HCEC 1CT (cell line): Measurements from ENCODE around the gene GNA12.
"Not testable (repeated sequence)": the region's sequence is repeated elsewhere in the genome, so short reads cannot be mapped to it uniquely, and the experiment has no call there.

ENCODE experiments used
- DNase-seq: peaks from one replicate; pipeline ENCODE4 v3.0.0-alpha.2; 2017

GNA12 gene

DNA sequence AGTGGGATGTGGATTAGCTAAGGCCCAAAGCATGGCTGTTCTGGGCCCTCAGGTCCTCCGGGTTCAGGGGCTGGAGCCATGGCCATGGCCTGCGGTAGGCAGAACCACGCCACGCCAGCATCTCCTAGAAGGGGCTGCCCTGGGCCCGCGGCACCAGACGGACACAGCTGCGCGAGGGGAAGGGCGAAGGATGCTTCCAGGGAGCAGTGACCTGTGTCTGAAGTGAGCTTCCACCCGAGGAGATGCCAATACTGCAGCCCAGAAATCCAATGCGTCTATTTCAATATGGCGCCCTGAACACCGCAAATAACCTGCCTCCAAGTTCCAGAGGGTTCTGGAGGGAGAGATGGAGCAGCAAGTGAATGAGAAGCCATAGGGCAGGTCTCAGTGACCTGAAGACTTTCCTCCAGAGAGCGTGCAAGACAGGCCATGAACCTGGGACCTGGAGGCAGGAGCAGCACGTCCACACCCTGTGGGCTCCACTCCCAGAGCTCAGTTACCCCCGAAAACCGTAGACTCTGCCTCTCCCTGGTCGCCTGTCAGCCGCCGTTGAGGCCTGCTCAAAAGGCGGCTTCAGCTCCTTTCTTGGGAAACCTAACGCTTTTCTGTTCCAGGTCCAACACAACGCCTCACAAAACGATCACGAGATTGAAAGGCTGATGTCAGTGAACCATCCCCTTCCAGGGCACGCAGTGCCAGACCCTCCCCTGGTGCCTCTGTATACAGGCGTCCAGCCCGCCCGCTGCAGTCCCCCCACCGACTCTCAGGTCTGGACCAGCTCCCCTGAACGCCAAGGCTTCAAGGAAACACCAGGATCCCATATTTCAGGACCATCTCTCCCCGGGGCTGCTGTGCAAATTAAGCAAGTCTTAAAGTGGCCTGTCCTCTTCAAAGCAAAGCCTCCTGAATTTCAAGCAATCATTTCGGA, 118.7 kb downstream of the GNA12 start:
- DNase-seq: no peak

DNA sequence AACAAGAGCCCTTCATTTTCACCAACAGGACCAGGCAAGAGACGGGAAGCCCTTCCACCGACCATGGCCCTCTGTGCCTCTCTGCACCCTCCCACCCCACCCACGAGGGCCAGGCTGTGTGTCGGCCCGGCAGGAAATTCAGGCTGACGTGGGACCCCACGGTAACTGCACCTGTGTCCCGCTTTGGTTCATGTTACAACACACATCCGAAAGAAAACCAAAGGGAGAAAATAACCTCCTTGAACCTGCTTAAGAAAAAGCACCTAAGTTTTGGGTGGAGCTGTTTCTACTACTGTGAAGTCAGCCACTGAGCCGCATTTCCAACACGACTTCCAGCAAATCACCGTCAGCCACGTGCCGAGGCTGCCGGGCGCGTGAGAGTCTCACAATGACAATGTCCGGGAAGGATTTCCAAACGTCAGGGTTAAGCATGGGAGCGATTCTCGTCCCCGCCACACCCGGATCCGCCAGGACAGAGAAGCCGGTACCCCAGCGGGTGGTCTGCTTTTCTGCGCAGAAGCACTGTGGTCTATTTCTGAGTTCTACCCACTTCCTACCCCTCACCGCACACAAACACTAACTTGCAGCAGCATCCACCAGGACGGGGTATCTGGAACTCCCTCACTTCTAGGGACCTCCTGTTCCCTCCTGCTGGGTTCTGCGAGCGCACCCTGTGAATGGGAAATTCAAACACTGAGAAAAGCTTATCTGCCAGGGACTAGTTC, 119.5 kb downstream of the GNA12 start:
- DNase-seq: no peak

DNA sequence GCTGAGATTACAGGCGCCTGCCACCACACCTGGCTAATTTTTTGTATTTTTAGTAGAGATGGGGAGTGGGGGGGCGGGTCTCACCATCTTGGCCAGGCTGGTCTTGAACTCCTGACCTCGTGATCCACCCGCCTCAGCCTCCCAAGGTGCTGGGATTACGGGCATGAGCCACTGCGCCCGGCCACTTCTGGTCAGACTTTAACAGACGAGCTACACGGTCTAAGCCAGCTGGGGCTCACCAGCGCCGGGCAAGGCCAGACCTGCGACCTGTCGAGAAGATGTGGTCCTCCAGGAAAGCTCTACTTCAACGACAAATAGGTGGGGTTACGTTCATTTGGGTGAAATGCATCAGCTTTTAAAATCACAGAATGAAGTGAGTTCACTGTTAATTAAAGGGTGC, 120.1 kb downstream of the GNA12 start:
- not testable (repeated sequence) for DNase-seq

DNA sequence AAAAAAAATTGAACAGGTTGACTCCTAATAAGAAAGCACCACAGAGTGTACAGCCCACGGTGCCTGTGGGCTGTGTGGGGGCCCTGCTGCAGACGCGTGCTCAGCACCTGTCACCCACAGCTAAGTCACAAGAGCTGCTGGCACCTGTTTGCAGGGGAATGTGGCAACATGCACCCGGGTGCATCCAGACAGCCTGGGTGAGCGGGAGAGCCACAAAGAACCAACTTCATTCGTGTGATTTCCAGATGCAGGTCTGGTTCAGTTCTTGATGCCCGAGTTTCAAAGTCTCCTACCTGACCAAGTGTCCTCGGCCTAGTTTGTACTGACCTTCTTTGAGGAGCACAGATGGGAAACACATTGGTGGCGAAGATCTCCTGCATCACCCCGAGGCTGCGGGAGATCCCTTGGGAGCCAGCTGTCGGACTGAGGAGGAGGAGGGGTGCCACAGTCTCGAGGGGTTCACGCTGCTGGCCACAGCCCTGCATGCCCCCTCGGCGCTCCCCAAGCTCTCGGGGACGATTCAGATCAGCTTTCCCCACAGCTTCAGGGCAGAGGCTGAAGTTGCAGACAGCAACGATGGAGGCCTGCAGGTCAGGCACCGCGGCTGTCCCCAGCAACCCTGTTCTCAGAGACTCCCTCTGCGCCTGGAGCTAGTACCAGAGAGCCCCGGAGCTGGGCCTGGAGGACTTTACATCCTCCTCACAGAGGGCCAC, 120.8 kb downstream of the GNA12 start:
- no peak for DNase-seq

DNA sequence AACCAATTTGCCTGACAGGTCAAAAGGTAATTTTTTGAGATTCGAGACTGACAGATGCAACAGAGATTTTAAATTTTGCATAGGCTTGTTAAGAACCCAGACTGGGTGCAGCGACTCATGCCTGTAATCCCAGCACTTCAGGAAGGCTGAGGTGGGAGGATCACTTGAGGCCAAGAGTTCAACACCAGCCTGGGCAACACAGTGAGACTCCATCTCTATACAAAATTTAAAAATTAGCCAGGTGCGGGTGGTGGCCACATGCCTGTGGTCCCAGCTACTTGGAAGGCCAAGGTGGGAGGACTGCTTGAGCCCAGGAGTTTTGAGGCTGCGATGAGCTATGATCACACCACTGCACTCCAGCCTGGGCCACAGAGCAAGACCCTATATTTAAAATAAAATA, 121.5 kb downstream of the GNA12 start:
- DNase-seq: no peak

DNA sequence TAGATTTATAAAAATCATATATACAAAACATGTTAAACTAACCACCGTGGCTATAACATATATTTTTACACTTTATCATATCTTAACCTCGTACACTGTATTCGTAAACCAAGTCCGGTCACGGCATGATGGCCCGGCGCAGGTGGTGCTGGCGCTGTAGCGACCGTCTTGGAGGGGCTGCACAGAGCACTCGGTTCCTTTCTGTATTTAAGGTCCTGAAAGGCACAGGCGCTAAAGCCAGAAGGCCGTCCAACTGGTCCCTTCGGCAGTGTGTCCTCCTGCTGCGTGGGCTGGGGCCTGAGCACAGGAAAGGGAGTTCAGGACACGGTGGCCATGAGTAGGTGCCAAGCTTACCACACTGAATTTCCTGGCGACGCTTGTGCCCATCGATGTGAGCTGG, 122.3 kb downstream of the GNA12 start:
- no peak for DNase-seq

DNA sequence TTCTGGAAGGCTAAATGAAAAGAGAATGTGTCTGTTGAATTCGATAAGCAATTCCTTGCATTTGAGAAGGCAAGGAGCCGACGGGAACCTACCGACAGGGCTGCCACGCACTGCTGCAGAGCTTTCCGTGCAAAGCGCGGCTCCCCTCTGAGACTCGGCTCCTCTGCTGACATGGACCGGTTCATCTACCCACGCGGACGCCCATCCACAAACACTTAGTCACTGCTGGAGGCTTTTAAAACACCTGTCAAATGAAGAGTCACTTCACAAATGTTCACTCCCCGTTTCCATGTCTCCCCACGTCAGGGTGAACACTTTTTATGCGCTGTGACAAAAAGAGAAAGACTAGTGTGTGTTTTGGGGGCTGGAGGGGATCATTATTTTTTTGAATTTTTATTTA, 124.1 kb downstream of the GNA12 start:
- DNase-seq: no peak

DNA sequence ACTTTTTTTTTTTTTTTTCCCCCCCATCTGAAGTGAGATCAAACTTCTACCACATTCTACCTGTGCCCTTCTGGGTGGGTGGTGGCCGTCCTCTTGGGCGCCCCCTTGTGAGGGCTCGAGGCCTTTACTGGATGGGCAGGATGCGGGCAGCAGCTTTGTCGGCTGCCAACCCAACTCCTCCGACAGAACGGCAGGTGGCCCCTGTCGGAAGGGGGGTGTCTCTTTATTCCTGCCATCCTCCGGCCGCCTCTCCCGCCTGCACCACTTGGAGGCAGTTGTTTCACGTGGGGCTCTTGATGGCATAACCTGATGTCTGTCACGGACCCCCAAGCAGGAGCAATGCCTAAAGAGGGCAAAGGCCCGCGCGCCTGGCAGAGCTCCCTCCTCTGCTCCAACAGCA, 125.1 kb downstream of the GNA12 start:
- DNase-seq: no peak

DNA sequence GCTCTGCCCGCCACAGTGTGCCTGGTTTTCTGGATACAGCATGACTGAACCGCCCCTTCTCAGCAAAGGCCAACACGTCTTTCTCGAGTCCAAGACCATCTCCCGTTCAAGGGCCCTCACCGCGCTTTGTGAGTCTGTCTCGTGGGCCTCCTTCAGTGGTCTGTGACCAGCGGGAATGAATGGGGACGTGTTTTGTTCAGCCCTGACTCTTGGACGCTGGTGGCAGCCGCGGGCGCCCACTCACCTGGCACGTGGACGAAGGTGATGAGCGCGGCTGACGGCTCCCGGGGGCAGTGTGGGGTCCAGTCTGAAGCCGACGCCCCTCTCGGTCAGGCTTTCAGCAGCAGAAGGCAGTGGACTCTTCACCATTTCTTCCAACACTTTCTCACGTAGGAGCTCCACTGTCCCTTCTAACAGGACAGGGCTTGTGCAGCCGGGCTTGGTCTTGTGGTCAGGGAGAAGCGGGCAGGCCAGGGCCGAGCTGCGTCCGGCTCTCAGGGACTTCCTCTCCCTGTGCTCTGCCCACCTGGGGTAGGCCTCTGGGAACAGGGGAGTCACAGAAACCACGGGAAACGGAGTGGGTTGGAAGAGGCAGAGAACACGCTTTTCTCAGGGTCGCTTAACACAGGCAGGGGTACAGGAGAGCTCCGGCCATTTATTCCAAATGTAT, 125.7 kb downstream of the GNA12 start:
- DNase-seq: no peak

DNA sequence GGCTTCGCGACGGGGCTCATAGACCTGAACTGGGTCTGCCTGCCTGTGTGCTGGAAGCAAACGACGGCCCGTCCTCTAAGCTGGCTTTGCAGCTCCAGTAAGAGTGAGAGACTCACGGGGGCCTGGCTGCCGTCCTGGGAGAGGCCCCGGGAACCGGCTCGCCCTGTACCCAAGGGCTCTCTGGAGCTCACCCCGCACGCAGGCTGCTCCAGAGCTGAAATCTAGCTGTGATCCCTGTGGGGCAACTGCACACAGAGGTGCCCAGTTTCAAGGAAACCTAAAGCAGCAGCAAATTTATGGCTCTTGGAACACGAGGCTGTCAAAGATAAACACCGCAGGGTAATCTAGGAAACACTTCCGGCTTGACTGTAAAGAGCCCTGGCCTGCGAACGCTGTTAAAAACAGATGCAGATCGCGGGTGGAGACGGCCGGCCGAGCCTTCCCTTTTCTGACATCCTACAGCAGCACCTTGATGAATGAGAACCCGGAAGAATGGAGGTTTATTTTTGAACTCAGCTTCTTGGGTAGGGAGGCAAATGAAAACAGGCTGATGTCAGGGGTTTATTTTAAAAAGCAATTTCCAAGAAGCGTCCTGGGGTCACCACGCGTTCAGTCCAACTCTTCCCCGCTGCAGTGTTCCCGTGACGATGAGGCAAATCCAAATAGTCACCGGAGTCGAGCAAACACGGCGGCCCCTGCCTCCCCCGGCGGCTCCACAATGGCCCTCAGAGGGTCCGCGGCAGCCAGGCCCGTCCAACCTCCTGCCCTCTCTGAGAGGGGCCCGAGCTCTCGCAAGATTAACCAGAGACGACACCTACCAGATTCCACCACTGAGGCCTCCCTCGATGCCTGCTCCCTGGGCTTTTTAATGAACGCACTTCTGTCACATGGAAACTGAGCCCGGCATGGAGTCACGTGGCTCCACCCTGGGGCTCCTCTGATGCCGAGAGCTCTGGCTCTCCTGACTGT, 126.5 kb downstream of the GNA12 start:
- no peak for DNase-seq

DNA sequence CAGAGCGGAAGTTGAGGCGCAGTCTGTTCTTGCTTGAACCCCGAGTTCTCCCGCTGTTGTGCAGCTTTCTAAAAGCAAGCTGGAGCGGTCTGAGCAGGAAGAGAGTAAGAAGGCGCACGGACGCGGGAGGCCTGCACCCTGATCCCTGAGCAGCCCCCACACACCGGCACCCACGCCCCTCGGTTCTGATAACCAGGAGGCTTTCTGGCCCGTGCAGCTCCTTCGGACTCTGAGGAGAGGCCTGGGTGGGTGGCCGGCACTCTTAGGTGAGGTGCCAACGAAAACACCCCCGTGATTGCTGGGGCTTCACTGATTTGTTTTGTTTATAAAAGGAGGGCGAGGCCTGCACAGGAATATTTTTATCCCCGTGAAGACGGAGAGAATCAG, 127.2 kb downstream of the GNA12 start:
- DNase-seq: no peak

DNA sequence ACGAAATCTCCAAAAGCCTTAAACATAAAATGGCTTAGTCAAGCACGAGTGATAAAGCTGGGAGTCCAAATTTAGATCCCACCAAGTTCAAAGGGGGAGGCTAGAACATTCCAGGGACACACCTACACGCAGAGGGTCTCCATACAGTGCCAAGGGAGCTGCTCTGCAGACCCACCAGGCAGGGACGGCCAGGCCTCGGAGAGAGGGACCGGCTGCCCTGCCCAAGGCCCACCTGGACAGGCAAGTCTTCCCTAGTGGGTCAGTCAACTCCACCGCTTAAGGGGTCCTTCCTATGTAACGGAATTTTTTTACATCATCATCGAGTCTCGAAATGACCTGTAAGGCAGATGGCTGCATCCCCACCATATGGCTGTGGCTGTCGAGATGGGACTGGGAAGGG, 127.6 kb downstream of the GNA12 start:
- DNase-seq: no peak

DNA sequence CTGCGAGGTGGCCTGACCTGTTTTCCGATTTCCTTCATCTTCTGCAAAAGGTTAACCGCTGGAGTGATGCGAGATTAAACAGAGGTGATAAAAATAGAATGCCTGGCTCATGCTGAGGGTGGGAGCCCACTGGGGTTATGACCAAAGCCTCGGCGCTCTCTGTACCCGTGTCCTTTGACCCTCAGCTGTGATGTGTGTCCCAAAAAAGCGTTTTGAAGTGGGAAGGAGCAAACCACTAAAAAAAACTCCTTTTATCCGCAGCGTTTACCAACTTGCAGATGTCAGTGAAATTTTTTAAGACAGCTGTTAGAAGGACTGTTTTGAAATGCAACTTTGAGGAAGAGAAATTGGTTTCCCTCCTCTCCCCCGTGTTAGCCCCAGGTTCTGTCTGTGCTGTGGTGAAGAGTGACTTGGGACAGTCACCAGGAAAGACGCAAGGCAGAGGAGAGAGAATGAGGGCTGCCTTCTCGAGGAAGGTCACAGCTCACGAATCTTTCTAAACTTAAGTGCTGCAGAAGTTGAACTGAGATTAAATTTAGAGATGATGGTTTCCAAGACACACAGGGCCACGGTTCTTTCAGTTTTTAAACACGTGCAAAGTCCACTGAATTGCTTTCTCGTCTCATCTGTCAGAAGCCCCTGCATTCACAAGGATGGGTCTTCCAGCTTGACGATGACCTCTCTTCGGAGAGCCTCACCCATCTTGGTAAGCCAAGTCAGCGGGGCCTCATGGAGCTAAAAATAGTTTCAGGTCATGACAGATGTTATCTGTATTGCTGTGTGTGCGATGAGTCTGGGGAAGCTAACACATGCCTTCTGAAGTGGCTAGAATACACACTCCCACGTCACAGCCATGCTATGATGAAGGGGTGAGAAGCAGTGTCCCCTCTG, 128.5 kb downstream of the GNA12 start:
- DNase-seq: no peak

DNA sequence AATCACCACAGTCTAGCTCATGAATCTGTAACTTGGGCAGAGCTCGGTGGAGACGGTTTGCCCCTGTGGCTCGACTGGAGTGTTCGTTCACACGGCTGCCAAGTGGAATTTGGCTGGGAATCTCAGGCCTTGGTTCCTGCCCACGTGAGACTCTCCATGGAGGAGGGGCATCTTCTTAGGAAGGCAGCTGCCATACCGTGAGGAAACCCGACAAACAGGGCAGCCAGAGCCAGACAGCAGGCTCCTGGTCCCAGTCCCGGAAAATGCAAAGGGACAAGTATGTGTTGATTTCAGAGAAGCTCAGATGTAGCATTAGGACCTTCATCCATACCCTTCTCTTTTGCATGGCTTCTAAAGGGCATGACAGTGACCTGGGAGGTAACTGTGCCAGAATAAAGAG, 129.5 kb downstream of the GNA12 start:
- DNase-seq: no peak

DNA sequence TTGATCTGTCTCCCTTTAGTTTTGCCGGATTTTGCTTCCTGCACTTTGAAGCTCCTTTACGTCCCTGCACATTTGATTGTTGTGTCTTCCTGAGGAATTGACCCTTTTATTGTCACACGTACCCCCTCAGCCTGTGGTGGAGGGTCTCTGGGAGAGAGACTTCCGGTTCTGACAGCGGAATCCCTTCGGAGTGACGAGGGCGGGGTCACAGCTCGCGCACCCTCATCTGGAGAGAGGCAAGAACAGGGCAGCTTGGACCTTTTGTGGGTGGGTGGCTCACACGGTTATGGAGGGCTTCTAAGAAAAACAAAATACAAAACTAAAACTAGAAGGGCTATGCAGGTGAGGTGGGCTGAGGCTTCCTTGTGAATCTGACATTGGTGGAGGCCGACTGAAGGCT, 130.1 kb downstream of the GNA12 start:
- DNase-seq: no peak

DNA sequence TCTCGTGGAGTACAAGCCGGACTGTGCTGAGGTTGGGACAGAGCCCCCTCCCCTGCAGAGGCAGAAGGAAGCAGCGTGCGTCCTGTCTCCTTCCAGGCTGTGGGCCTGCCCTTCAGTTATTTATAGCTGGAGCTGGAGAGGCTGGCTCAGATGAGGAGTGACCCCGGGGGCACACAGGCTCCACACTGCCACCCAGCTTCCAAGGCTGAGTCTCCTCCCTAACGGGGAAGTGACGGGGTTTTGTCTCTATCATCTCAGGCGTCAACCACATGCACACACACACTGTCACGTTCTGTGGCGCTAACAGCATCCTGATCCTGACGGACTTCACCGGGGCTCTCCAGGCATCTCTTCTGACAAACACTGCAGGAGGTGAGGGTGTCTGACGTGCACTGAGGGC, 130.7 kb downstream of the GNA12 start:
- no peak for DNase-seq

DNA sequence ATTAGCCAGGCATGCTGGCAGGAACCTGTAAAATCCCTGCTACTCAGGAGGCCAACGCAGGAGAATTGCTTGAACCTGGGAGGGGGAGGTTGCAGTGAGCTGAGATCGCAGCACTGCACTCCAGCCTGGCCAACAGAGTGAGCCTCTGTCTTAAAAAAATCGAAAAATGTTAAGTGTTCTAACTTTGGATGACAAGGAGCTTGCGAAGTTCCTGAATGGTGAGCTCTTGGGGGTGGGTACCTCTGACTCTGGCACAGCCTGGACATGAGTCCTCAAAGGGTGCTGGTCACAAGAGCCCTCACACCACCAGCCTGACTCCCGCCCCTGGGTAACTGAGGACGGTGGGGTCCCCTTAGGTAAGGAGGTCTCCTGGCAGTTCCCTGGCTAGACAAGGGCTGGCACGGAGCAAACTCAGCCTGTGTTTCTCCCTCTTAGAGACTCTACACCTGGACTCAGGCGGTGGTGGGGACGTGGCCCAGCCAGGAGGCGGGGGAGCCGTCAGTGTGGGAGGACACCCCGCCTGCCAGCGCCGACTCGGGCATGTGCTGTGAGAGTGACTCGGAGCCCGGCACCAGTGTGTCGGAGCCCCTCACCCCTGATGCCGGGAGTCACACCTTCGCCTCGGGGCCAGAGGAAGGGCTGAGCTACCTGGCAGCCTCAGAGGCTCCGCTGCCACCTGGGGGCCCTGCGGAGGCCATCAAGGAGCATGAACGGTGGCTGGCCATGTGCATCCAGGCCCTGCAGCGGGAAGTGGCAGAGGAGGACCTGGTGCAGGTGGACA, 132.0 kb downstream of the GNA12 start:
- DNase-seq: no peak

DNA sequence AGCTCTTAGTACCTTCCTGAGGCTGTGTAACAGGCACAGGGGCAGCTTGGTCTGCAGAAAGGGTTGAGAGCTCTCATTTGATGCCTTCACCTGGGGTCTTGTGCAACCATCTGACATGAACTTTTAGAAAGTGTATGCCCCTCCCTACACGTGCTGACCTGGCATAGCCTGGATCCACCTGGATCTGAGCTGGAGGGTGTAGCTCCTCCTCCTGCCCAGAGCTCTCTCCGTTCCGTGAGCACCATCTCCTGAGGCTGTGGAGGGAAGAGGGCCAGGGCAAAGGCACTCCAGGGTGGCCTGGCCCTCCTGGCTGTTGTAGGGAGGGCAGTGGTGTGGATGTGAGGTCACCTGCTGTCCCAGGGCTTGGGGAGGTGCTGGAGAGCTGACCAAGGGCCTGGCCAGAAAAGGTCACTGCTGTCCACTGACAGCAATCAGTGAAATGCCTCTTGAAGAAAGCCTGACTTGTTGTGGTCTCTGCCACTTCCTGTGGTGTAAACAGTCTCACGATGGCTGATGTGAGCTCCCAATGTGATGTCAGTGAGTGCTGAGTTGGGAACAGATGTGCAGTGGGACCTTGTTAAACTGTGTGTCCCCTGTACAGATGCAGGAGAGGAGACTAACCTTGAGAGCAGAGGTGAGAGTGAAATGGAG, 133.1 kb downstream of the GNA12 start:
- DNase-seq: no peak

DNA sequence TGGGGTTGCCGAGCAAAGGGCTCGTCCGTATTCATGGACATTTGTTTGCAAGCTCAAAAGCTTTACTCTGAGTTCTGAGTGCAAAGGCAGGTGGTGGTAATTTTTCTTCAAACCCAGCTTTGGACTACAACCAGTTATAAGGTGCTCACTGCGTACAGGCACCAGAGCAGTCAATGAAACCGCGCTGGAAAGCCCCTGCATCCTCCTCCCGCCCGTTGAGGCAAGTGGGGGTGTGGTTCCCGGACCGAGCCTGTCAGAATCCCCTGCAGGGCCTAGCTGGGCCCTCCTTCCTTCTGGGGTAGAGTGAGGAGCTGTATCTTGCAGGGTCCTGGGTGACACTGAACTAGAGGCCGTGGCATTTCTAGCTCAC, 133.8 kb downstream of the GNA12 start:
- DNase-seq: no peak
